IMR-90 (cell line): Measurements from ENCODE around the gene FADS1. TPM values are rescaled to one million over a fixed set of nuclear protein-coding genes. Genes with fewer than 3 reads are reported as not detected.

Experiments used
- ATAC-seq: fragments of 200-7000 bp; cut with Tn5 transposase; 2 replicates; pipeline ENCODE4 v1.9.1; 2020; ENCODE audit warnings: low read depth, mild to moderate bottlenecking, moderate library complexity
- BruUV-seq: library from RNA; stranded (reverse); fragments of 400-500 nt; replicated peaks from 2 replicates; lab custom pipeline; 2021; lab: Mats Ljungman, UMichigan
- CTCF ChIA-PET: fragments of 300-600 bp; formaldehyde crosslinking; extraction: SDS; loops from one replicate; lab custom pipeline; 2021; ENCODE audit warnings: antibody characterized with exemption; lab: Yijun Ruan, JAX
- POLR2A ChIA-PET: fragments of 300-600 bp; sonication (Branson Sonifier 250); formaldehyde crosslinking; loops from one replicate; lab custom pipeline; 2022; ENCODE audit warnings: antibody characterized with exemption; ENCODE audit not compliant: unreplicated experiment; lab: Charles Lee
- DNase-seq: peaks from one replicate; pipeline ENCODE4 v3.0.0; 2013
- H2AFZ ChIP-seq: replicated peaks from 2 replicates; pipeline ENCODE3; 2013; ENCODE audit warnings: low read length, mild to moderate bottlenecking; ENCODE audit not compliant: poor library complexity
- H2AK5ac ChIP-seq: 2 replicates; pipeline ENCODE4 v1.6.1; 2013; ENCODE audit warnings: low read depth, low read length, inconsistent platforms
- H2AK9ac ChIP-seq: replicated peaks from 2 replicates; pipeline ENCODE3; 2013; ENCODE audit warnings: mild to moderate bottlenecking, low read depth, low read length, moderate library complexity; ENCODE audit not compliant: poor library complexity
- H2BK120ac ChIP-seq: 2 replicates; pipeline ENCODE4 v1.6.1; 2013; ENCODE audit warnings: low read depth, low read length, inconsistent platforms
- H2BK15ac ChIP-seq: 3 replicates; pipeline ENCODE4 v1.6.1; 2013; ENCODE audit warnings: low read depth, low read length, inconsistent platforms
- H2BK20ac ChIP-seq: 2 replicates; pipeline ENCODE4 v1.6.1; 2013; ENCODE audit warnings: low read depth, mild to moderate bottlenecking, inconsistent platforms, low read length, moderate library complexity
- H2BK5ac ChIP-seq: 2 replicates; pipeline ENCODE4 v1.6.1; 2013; ENCODE audit warnings: mild to moderate bottlenecking, low read depth, low read length, inconsistent platforms; ENCODE audit not compliant: poor library complexity, severe bottlenecking
- H3K14ac ChIP-seq: replicated peaks from 2 replicates; pipeline ENCODE4 v1.6.1; 2013; ENCODE audit warnings: low read depth, low read length, inconsistent platforms
- H3K18ac ChIP-seq: 2 replicates; pipeline ENCODE4 v1.6.1; 2013; ENCODE audit warnings: low read depth, low read length, control low read depth
- H3K23ac ChIP-seq: 2 replicates; pipeline ENCODE4 v1.6.1; 2013; ENCODE audit warnings: low read depth, low read length, inconsistent platforms
- H3K27ac ChIP-seq: 2 replicates; pipeline ENCODE4 v1.5.1; 2013; ENCODE audit warnings: mild to moderate bottlenecking, control low read depth, low read length; ENCODE audit not compliant: insufficient read depth
- H3K27me3 ChIP-seq: 2 replicates; pipeline ENCODE4 v1.6.1; 2013; ENCODE audit warnings: low read length; ENCODE audit not compliant: control insufficient read depth, insufficient read depth
- H3K36me3 ChIP-seq: 2 replicates; pipeline ENCODE4 v1.6.1; 2013; ENCODE audit warnings: low read length, mixed read lengths; ENCODE audit not compliant: control insufficient read depth, insufficient read depth
- H3K4ac ChIP-seq: 2 replicates; pipeline ENCODE4 v1.6.1; 2013; ENCODE audit warnings: low read depth, low read length, inconsistent platforms
- H3K4me1 ChIP-seq: 2 replicates; pipeline ENCODE4 v1.6.1; 2013; ENCODE audit warnings: low read length, mixed read lengths; ENCODE audit not compliant: control insufficient read depth, insufficient read depth
- H3K4me2 ChIP-seq: 2 replicates; pipeline ENCODE4 v1.6.1; 2013; ENCODE audit warnings: low read depth, mild to moderate bottlenecking, control low read depth, low read length, moderate library complexity
- H3K4me3 ChIP-seq: 2 replicates; pipeline ENCODE4 v1.5.1; 2013; ENCODE audit warnings: low read depth, mild to moderate bottlenecking, control low read depth, low read length, moderate library complexity; ENCODE audit not compliant: insufficient read depth
- H3K56ac ChIP-seq: 2 replicates; pipeline ENCODE4 v1.6.1; 2013; ENCODE audit warnings: low read length, inconsistent platforms; ENCODE audit not compliant: insufficient read depth; ENCODE audit errors: extremely low read depth
- H3K79me1 ChIP-seq, 2 experiments: 2 replicates each; pipeline ENCODE4 v1.6.1; 2013; ENCODE audit warnings: low read length in 2 of 2, inconsistent platforms in 1 of 2, low read depth in 1 of 2
- H3K9ac ChIP-seq: 2 replicates; pipeline ENCODE4 v1.6.1; 2013; ENCODE audit warnings: low read depth, low read length, control low read depth
- H3K9me1 ChIP-seq: 2 replicates; pipeline ENCODE4 v1.6.1; 2013; ENCODE audit warnings: low read length, inconsistent platforms; ENCODE audit not compliant: insufficient read depth
- H3K9me3 ChIP-seq: 2 replicates; pipeline ENCODE4 v1.6.1; 2013; ENCODE audit warnings: low read length; ENCODE audit not compliant: control insufficient read depth, insufficient read depth
- H4K20me1 ChIP-seq: 2 replicates; pipeline ENCODE4 v1.6.1; 2013; ENCODE audit warnings: low read length, inconsistent platforms; ENCODE audit not compliant: insufficient read depth
- H4K5ac ChIP-seq: 2 replicates; pipeline ENCODE4 v1.6.1; 2013; ENCODE audit warnings: mild to moderate bottlenecking, low read depth, low read length, control low read depth
- H4K8ac ChIP-seq, 2 experiments: 2 replicates each; pipeline ENCODE4 v1.6.1; 2013; ENCODE audit warnings: low read depth in 2 of 2, low read length in 2 of 2, control low read depth in 1 of 2, inconsistent platforms in 1 of 2
- H4K91ac ChIP-seq: 2 replicates; pipeline ENCODE4 v1.6.1; 2013; ENCODE audit warnings: low read depth, low read length, inconsistent platforms; ENCODE audit not compliant: insufficient read depth
- CEBPB ChIP-seq: IDR thresholded peaks from 2 replicates; pipeline ENCODE4 v1.6.1; 2012; ENCODE audit warnings: low read depth, low read length, improper control_type of control experiment
- FOS ChIP-seq: fragments of 150-350 bp; IDR thresholded peaks from 2 replicates; pipeline ENCODE4 v1.6.1; 2016; ENCODE audit warnings: low read depth, low read length
- POLR2A ChIP-seq: IDR thresholded peaks from 2 replicates; pipeline ENCODE4 v1.6.1; 2012; ENCODE audit warnings: mild to moderate bottlenecking, low read depth, low read length
- USF2 ChIP-seq: fragments of 150-350 bp; IDR thresholded peaks from 2 replicates; pipeline ENCODE4 v1.6.1; 2017; ENCODE audit warnings: mild to moderate bottlenecking, antibody characterized with exemption, low read length, low read depth
- WGBS, 2 experiments: methylation state at CpG; one replicate each; pipeline versions ENCODE4 v1.1.5 to v1.1.7; 2013; ENCODE audit warnings: missing lambda C conversion rate in 2 of 2; ENCODE audit not compliant: insufficient read length in 1 of 2; ENCODE audit errors: extremely low coverage in 2 of 2; 5-methylcytosine and 5-hydroxymethylcytosine counted together
- dilution Hi-C: fragments of 300-500 bp; cut with HindIII; formaldehyde crosslinking; loops from one replicate; pipeline ENCODE4 v1.14.3; 2018; ENCODE audit warnings: low sequenced_read_pairs; ENCODE audit not compliant: unreplicated experiment
- in situ Hi-C: fragments of 300-500 bp; cut with MboI; formaldehyde crosslinking; loops from 3 replicates; pipeline ENCODE4 v1.14.3; 2019; ENCODE audit warnings: low sequenced_read_pairs, inconsistent platforms, mixed read lengths
- intact Hi-C: fragments of 100-400 bp; cut with micrococcal nuclease; formaldehyde crosslinking; loops from 2 replicates; pipeline ENCODE4 v1.10.0; 2022
- polyA plus RNA-seq, 3 experiments: library from polyadenylated mRNA; depleted of rRNA; stranded (reverse); fragments of >200 nt; gene quantifications; 2 replicates each; pipeline ENCODE4 v1.2.3, GENCODE V29; 2012; ENCODE audit warnings: low replicate concordance in 1 of 3
- total RNA-seq: library from RNA; depleted of rRNA; stranded (reverse); fragments of >200 nt; gene quantifications from 2 replicates; pipeline ENCODE4 v1.2.3, GENCODE V29; 2012; rRNA removed
- TF ChIP-seq, protein P1 (sequence below): conservative IDR thresholded peaks from 2 replicates; pipeline ENCODE4 v1.5.1; 2012; ENCODE audit warnings: mild to moderate bottlenecking, low read depth, low read length, improper control_type of control experiment

FADS1 gene
- total and polyA plus RNA-seq, 2 of the 4 experiments (the other 2 are of a cell fraction), result 16.3 to 18.4 TPM

DNA sequence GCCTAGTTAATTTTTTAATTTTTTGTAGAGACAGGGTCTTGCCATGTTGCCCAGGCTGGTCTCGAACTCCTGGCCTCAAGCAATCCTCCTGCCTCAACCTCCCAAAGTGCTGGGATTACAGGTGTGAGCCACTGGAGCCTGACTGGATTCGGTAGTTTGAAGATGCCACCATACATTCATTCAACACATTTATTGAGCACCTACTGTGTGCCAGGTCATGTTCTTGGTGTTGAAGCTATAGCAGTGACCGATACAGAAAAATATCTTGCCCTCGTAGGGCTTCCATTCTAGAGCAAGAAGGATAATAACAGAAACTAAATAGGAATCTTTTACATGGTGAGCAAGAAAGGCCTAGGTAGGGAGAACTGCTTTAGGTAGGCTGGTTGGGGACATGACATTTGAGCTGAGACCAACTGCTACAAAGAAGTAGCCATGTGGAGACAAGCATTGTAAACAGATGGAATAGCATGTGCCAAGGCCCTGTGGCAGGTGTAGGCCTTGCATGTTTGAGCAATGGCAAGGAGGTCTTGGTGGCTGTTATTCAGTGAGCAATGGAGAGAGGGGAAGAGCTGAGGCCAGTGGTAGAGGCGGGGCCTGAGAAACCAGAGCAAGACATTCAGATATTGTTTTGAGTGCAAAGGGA lies 66.1 kb downstream of the FADS1 start:
- H3K23ac ChIP-seq, result no peak overlapping the region
- H3K9me3 ChIP-seq, result no peaks in the 10 kb centered on the region
- CTCF ChIA-PET, result interaction anchor here (0.7 kb wide), 1 partner anchor 38 kb away, joined by 3 read pairs; no protein-coding TSS in a partner anchor
- no peak overlapping the region for H3K9ac ChIP-seq
- intact Hi-C loops, result no loop called here
- peaks cover 7% of the 10 kb centered on the region for H3K4me1 ChIP-seq
- no peaks in the 10 kb centered on the region for H3K79me1 ChIP-seq
- no peak overlapping the region for H2AK5ac ChIP-seq
- H3K36me3 ChIP-seq, result no peaks in the 10 kb centered on the region
- no peak overlapping the region for H3K18ac ChIP-seq
- no peak for DNase-seq
- H3K56ac ChIP-seq, result no peak overlapping the region
- no peak overlapping the region for H2AFZ ChIP-seq
- dilution Hi-C loops, result no loop called here
- no peak overlapping the region for H3K4me2 ChIP-seq
- in situ Hi-C loops, result no loop called here
- H4K8ac ChIP-seq, result no peak overlapping the region
- no peak overlapping the region for H4K5ac ChIP-seq
- BruUV-seq, result no TSS peak
- POLR2A ChIA-PET, result no interaction called here
- no peak overlapping the region for H3K14ac ChIP-seq
- H2BK120ac ChIP-seq, result no peak overlapping the region
- TF ChIP-seq USF2, result no peak
- TF ChIP-seq, protein P1, sequence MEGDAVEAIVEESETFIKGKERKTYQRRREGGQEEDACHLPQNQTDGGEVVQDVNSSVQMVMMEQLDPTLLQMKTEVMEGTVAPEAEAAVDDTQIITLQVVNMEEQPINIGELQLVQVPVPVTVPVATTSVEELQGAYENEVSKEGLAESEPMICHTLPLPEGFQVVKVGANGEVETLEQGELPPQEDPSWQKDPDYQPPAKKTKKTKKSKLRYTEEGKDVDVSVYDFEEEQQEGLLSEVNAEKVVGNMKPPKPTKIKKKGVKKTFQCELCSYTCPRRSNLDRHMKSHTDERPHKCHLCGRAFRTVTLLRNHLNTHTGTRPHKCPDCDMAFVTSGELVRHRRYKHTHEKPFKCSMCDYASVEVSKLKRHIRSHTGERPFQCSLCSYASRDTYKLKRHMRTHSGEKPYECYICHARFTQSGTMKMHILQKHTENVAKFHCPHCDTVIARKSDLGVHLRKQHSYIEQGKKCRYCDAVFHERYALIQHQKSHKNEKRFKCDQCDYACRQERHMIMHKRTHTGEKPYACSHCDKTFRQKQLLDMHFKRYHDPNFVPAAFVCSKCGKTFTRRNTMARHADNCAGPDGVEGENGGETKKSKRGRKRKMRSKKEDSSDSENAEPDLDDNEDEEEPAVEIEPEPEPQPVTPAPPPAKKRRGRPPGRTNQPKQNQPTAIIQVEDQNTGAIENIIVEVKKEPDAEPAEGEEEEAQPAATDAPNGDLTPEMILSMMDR, result no peak
- TF ChIP-seq FOS, result no peak
- no peak for TF ChIP-seq POLR2A
- no peak for TF ChIP-seq CEBPB
- peaks cover 3% of the 10 kb centered on the region; the same call in 1 of the 2 replicates for H3K27me3 ChIP-seq
- no peak overlapping the region for H3K4ac ChIP-seq
- 92% methylated on average over 2 of the region's 5 CpGs; no CpG with 5 or more reads in 1 of the 2 experiments for WGBS, 2 experiments
- no peaks in the 10 kb centered on the region for H3K9me1 ChIP-seq
- no peak overlapping the region for H2BK15ac ChIP-seq
- no peak overlapping the region for H4K91ac ChIP-seq
- H4K20me1 ChIP-seq, result no peaks in the 10 kb centered on the region
- H3K4me3 ChIP-seq, result no peak overlapping the region
- H2BK20ac ChIP-seq, result no peak overlapping the region
- no peak overlapping the region for H3K27ac ChIP-seq
- peak overlapping the region; percentile 19 for H2AK9ac ChIP-seq
- ATAC-seq, result no peak
- no peak overlapping the region for H2BK5ac ChIP-seq

Other genes with a start within 250 kb of the FADS1 start
- gene SYT7, start 235.9 kb downstream of the FADS1 start, total RNA-seq, result under 0.01 TPM in 1 of 2 replicates, not detected in the other
- gene SYT7, start 235.9 kb downstream of the FADS1 start, polyA plus RNA-seq (2012; rRNA removed), result 0.19 and 0.26 TPM in 2 replicates
- gene DAGLA, start 136.6 kb downstream of the FADS1 start, total RNA-seq, result 0.83 and 0.90 TPM in 2 replicates
- 3.8 and 4.6 TPM in 2 replicates for gene DAGLA, start 136.6 kb downstream of the FADS1 start, polyA plus RNA-seq (2012; rRNA removed)
- 1.6 and 1.7 TPM in 2 replicates for gene MYRF, start 64.4 kb downstream of the FADS1 start, total RNA-seq
- gene MYRF, start 64.4 kb downstream of the FADS1 start, polyA plus RNA-seq (2012; rRNA removed), result 10.6 and 10.7 TPM in 2 replicates
- gene TMEM258, start 24.4 kb downstream of the FADS1 start, total RNA-seq, result 70.0 and 107 TPM in 2 replicates
- gene TMEM258, start 24.4 kb downstream of the FADS1 start, polyA plus RNA-seq (2012; rRNA removed), result 280 and 290 TPM in 2 replicates
- 41.9 and 43.9 TPM in 2 replicates for gene FEN1, start 24.1 kb downstream of the FADS1 start, total RNA-seq
- 21.3 and 23.0 TPM in 2 replicates for gene FEN1, start 24.1 kb downstream of the FADS1 start, polyA plus RNA-seq (2012; rRNA removed)
- gene FADS2, start 11.3 kb upstream of the FADS1 start, total RNA-seq, result 31.9 and 33.3 TPM in 2 replicates
- 88.4 and 98.4 TPM in 2 replicates for gene FADS2, start 11.3 kb upstream of the FADS1 start, polyA plus RNA-seq (2012; rRNA removed)
- 38.0 and 54.5 TPM in 2 replicates for gene FADS3, start 74.5 kb upstream of the FADS1 start, total RNA-seq
- gene FADS3, start 74.5 kb upstream of the FADS1 start, polyA plus RNA-seq (2012; rRNA removed), result 110 and 147 TPM in 2 replicates
- 0.28 and 0.72 TPM in 2 replicates for gene RAB3IL1, start 100.6 kb upstream of the FADS1 start, total RNA-seq
- 1.9 TPM in 2 replicates for gene RAB3IL1, start 100.6 kb upstream of the FADS1 start, polyA plus RNA-seq (2012; rRNA removed)
- gene BEST1, start 133.3 kb upstream of the FADS1 start, total RNA-seq, result 0.83 and 0.90 TPM in 2 replicates
- gene BEST1, start 133.3 kb upstream of the FADS1 start, polyA plus RNA-seq (2012; rRNA removed), result 1.2 and 1.4 TPM in 2 replicates
- gene FTH1, start 150.6 kb upstream of the FADS1 start, total RNA-seq, result 344 and 385 TPM in 2 replicates
- gene FTH1, start 150.6 kb upstream of the FADS1 start, polyA plus RNA-seq (2012; rRNA removed), result 2,453 and 2,516 TPM in 2 replicates